Endothelial cell of umbilical vein (primary cell): ENCODE data around the gene NDUFS8. TPM values are rescaled to one million over a fixed set of nuclear protein-coding genes. Genes with fewer than 3 reads are reported as not detected.

ENCODE experiments used
- BruUV-seq: library from RNA; stranded (reverse); fragments of 400-500 nt; replicated peaks from 2 replicates; lab custom pipeline; 2021; lab: Mats Ljungman, UMichigan
- CTCF ChIA-PET: fragments of 300-600, 350-600 bp; sonication (Branson Sonifier 250); formaldehyde crosslinking; loops from one replicate; lab custom pipeline; 2021; ENCODE audit warnings: antibody characterized with exemption, inconsistent platforms; lab: Charles Lee
- POLR2A ChIA-PET: fragments of 300-600, 350-600 bp; sonication (Branson Sonifier 250); formaldehyde crosslinking; loops from one replicate; lab custom pipeline; 2021; ENCODE audit warnings: antibody characterized with exemption, inconsistent platforms; lab: Charles Lee
- DNase-seq: peaks from one replicate; pipeline ENCODE4 v3.0.0-alpha.2; 2011; ENCODE audit warnings: low read depth, low spot score
- FAIRE-seq: peaks from 2 replicates; lab custom pipeline; 2011; peaks lifted over from hg19 to GRCh38; lab: Jason Lieb, UNC
- H2AFZ ChIP-seq: 2 replicates; pipeline ENCODE4 v1.6.0; 2012; ENCODE audit warnings: low read depth, low read length, control low read depth, inconsistent platforms
- H3K27ac ChIP-seq: 2 replicates; pipeline ENCODE4 v1.5.1; 2011; ENCODE audit warnings: low read depth, mild to moderate bottlenecking, control low read depth, low read length, moderate library complexity; ENCODE audit not compliant: insufficient read depth
- H3K27me3 ChIP-seq, 2 experiments: 2 replicates each; pipeline versions ENCODE4 v1.6.0 to v1.6.1; 2011; ENCODE audit warnings: low read length in 2 of 2, mixed read lengths in 1 of 2; ENCODE audit not compliant: control insufficient read depth in 2 of 2, insufficient read depth in 2 of 2
- H3K36me3 ChIP-seq, 2 experiments: 2 replicates in 1 of 2; 3 replicates in 1 of 2; pipeline ENCODE4 v1.5.1; 2011; ENCODE audit warnings: low read length in 2 of 2, mild to moderate bottlenecking in 1 of 2, moderate library complexity in 1 of 2; ENCODE audit not compliant: control insufficient read depth in 2 of 2, insufficient read depth in 2 of 2; ENCODE audit errors: extremely low read depth in 1 of 2
- H3K4me1 ChIP-seq: 3 replicates; pipeline ENCODE4 v1.5.1; 2011; ENCODE audit warnings: mild to moderate bottlenecking, low read length; ENCODE audit not compliant: control insufficient read depth, insufficient read depth; ENCODE audit errors: extremely low read depth
- H3K4me2 ChIP-seq: 2 replicates; pipeline ENCODE4 v1.6.1; 2011; ENCODE audit warnings: low read length, control low read depth, mixed read lengths; ENCODE audit not compliant: insufficient read depth
- H3K4me3 ChIP-seq, 3 experiments: fragments of 200-600 bp in 1 of 3; sonication (generic), shearing (Covaris generic) in 1 of 3; replicated peaks in 1 of 3; 2 replicates each; pipeline ENCODE4 v1.5.1; 2011 to 2016; ENCODE audit warnings: control low read depth in 3 of 3, low read length in 3 of 3, mild to moderate bottlenecking in 2 of 3, inconsistent platforms in 1 of 3, low read depth in 1 of 3, moderate library complexity in 1 of 3; ENCODE audit not compliant: insufficient read depth in 1 of 3
- H3K79me2 ChIP-seq: 2 replicates; pipeline ENCODE4 v1.6.0; 2012; ENCODE audit warnings: low read length, inconsistent platforms; ENCODE audit not compliant: control insufficient read depth, insufficient read depth
- H3K9ac ChIP-seq: replicated peaks from 2 replicates; pipeline ENCODE3; 2011; ENCODE audit warnings: low read length, control low read depth; ENCODE audit not compliant: insufficient read depth; ENCODE audit errors: extremely low read depth
- H3K9me1 ChIP-seq: replicated peaks from 3 replicates; pipeline ENCODE4 v1.6.0; 2011; ENCODE audit warnings: mild to moderate bottlenecking, low read length; ENCODE audit not compliant: control insufficient read depth, insufficient read depth; ENCODE audit errors: extremely low read depth
- H3K9me3 ChIP-seq: replicated peaks from 2 replicates; pipeline ENCODE4 v1.5.1; 2012; ENCODE audit warnings: low read length, inconsistent platforms; ENCODE audit not compliant: control insufficient read depth, insufficient read depth
- H4K20me1 ChIP-seq: replicated peaks from 2 replicates; pipeline ENCODE3; 2011; ENCODE audit warnings: mild to moderate bottlenecking, low read length; ENCODE audit not compliant: control insufficient read depth, insufficient read depth; ENCODE audit errors: extremely low read depth
- EZH2 ChIP-seq: IDR thresholded peaks from 2 replicates; pipeline ENCODE4 v1.6.1; 2012; ENCODE audit warnings: borderline replicate concordance, low read depth, mild to moderate bottlenecking, moderate library complexity, low read length, inconsistent platforms; ENCODE audit not compliant: severe bottlenecking
- FOS ChIP-seq: IDR thresholded peaks from 2 replicates; pipeline ENCODE4 v1.6.1; 2011; ENCODE audit warnings: mild to moderate bottlenecking, low read length, moderate library complexity, borderline replicate concordance; ENCODE audit not compliant: insufficient read depth
- GATA2 ChIP-seq: IDR thresholded peaks from 2 replicates; pipeline ENCODE4 v1.7.0; 2011; ENCODE audit warnings: low read depth, mild to moderate bottlenecking, moderate library complexity, mixed read lengths, low read length; ENCODE audit not compliant: insufficient read length, insufficient read depth
- JUN ChIP-seq: IDR thresholded peaks from 2 replicates; pipeline ENCODE4 v1.6.1; 2011; ENCODE audit warnings: borderline replicate concordance, low read depth; ENCODE audit not compliant: insufficient read length, insufficient read depth
- MYC ChIP-seq: IDR thresholded peaks from one replicate; pipeline ENCODE4 v1.6.1; 2011; ENCODE audit warnings: mild to moderate bottlenecking, low read depth, low read length
- POLR2A ChIP-seq: IDR thresholded peaks from 2 replicates; pipeline ENCODE4 v1.6.1; 2012; ENCODE audit warnings: low read depth, mild to moderate bottlenecking, control low read depth, low read length
- POLR2AphosphoS5 ChIP-seq: IDR thresholded peaks from 2 replicates; pipeline ENCODE4 v1.6.1; 2012; ENCODE audit warnings: low read depth, mild to moderate bottlenecking, control low read depth, low read length, moderate library complexity; ENCODE audit not compliant: insufficient read depth
- dilution Hi-C: fragments of 300-500 bp; cut with MboI; formaldehyde crosslinking; loops from one replicate; pipeline ENCODE4 v1.15.0; 2019; ENCODE audit warnings: low sequenced_read_pairs; ENCODE audit not compliant: extremely low pct_ligation_motif_present
- intact Hi-C: fragments of 100-400 bp; cut with micrococcal nuclease; formaldehyde crosslinking; loops from one replicate; pipeline ENCODE4 v1.10.0; 2022
- polyA plus RNA-seq, 4 experiments: library from polyadenylated mRNA; depleted of rRNA in 3 of 4; stranded (reverse) in 3 of 4; unstranded in 1 of 4; fragments of >200 nt; gene quantifications; 2 replicates each; pipeline versions ENCODE4 v1.2.1 to v1.2.3, GENCODE V29; 2011 to 2012; ENCODE audit warnings: missing spikeins in 1 of 4
- total RNA-seq: library from RNA; stranded (reverse); gene quantifications from 2 replicates; pipeline ENCODE4 v1.2.3, GENCODE V29; 2021
- TF ChIP-seq, protein P1 (sequence below): IDR thresholded peaks from 2 replicates; pipeline ENCODE4 v1.6.1; 2011; ENCODE audit not compliant: insufficient read depth, insufficient read length
- TF ChIP-seq, protein P2 (sequence below), 2 donors: IDR thresholded peaks; 1 replicate in 1 of 2; 2 replicates in 1 of 2; pipeline ENCODE4 v1.5.1; 2011; ENCODE audit warnings: low read length in 2 of 2, mild to moderate bottlenecking in 2 of 2, moderate library complexity in 2 of 2, control low read depth in 1 of 2, inconsistent platforms in 1 of 2, low read depth in 1 of 2; ENCODE audit not compliant: insufficient read depth in 1 of 2; ENCODE audit errors: extremely low read depth in 1 of 2

Gene NDUFS8
- total and polyA plus RNA-seq, 2 donors (not counting 3 experiments of a cell fraction or from before 2014, with no cell fraction given): 166 to 170 TPM

DNA sequence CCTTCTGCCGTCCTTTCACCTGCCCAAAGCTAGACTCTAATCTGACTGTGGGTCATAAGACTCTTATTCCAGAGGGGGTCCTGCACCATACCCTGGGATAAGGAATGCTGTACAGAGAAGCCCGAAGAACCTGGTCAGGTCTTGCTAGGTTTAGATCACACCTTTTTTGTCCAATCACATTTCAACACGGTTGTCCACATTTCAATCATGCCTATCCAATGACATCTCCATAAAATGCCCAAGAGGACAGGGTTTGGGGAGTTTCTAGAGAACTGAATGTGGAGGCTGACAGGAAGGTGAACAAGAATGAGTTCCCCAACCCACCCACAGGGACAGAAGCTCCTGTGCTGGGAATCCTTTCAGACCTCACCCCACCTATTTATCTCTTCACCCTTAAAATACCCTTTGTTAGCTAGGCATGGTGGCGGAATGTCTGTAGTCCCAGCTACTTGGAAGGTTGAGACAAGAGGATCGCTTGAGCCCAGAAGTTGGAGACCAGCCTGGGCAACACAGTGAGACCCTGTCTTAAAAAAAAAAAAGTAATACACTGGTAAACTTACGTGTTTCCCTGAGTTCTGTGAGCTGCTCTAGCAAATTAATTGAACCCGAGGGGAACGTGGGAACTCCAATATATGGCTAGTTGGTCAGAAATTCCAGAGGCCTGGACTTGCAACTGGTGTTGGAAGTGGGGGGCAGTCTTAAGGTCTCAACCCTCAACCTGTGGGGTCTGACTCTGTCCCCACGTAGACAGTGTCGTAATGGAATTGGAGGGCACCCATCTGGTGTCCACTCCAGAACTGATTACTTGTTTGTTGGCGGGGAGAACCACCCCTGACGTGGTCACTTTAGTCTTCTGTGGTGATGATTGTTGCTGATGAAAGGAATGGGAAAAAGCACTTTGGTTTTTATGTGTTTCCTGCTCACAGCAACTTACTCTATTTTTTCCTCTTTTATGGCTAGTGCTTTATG, 26.1 kb downstream of the NDUFS8 start:
- no peak for DNase-seq
- no peaks in the 10 kb centered on the region for H4K20me1 ChIP-seq
- intact Hi-C loops: no loop called here
- no peak overlapping the region for H3K4me2 ChIP-seq
- TF ChIP-seq POLR2A (no peak), POLR2AphosphoS5 (no peak), FOS (no peak), GATA2 (no peak), JUN (no peak), EZH2 (no peak), MYC (no peak)
- TF ChIP-seq, protein P1, sequence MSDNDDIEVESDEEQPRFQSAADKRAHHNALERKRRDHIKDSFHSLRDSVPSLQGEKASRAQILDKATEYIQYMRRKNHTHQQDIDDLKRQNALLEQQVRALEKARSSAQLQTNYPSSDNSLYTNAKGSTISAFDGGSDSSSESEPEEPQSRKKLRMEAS: no peak
- TF ChIP-seq, protein P2, sequence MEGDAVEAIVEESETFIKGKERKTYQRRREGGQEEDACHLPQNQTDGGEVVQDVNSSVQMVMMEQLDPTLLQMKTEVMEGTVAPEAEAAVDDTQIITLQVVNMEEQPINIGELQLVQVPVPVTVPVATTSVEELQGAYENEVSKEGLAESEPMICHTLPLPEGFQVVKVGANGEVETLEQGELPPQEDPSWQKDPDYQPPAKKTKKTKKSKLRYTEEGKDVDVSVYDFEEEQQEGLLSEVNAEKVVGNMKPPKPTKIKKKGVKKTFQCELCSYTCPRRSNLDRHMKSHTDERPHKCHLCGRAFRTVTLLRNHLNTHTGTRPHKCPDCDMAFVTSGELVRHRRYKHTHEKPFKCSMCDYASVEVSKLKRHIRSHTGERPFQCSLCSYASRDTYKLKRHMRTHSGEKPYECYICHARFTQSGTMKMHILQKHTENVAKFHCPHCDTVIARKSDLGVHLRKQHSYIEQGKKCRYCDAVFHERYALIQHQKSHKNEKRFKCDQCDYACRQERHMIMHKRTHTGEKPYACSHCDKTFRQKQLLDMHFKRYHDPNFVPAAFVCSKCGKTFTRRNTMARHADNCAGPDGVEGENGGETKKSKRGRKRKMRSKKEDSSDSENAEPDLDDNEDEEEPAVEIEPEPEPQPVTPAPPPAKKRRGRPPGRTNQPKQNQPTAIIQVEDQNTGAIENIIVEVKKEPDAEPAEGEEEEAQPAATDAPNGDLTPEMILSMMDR (IDR thresholded peaks at IDR 0.05; ENCODE audit: extremely low read depth in 1 of 2, insufficient read depth in 1 of 2, low read depth in 1 of 2, low read length in 2 of 2): no peak
- H3K9ac ChIP-seq: no peak overlapping the region
- POLR2A ChIA-PET: no interaction called here
- no peaks in the 10 kb centered on the region for H3K9me3 ChIP-seq
- no peaks in the 10 kb centered on the region for H3K79me2 ChIP-seq
- H3K36me3 ChIP-seq: peaks cover 0 to 12% of the 10 kb centered on the region in 2 experiments
- no peak for FAIRE-seq
- no peaks in the 10 kb centered on the region for H3K9me1 ChIP-seq
- no TSS peak for BruUV-seq
- CTCF ChIA-PET: interaction anchor here (1.2 kb wide), 1 partner anchor 15 kb away, joined by 4 read pairs; no protein-coding TSS in a partner anchor
- no peak overlapping the region for H3K27ac ChIP-seq
- dilution Hi-C loops: no loop called here
- H3K4me3 ChIP-seq: no peak overlapping the region
- no peak overlapping the region for H2AFZ ChIP-seq
- H3K27me3 ChIP-seq: no peaks in the 10 kb centered on the region
- H3K4me1 ChIP-seq: no peaks in the 10 kb centered on the region
